Measurements from ENCODE around the gene CDCA5.

DNA sequence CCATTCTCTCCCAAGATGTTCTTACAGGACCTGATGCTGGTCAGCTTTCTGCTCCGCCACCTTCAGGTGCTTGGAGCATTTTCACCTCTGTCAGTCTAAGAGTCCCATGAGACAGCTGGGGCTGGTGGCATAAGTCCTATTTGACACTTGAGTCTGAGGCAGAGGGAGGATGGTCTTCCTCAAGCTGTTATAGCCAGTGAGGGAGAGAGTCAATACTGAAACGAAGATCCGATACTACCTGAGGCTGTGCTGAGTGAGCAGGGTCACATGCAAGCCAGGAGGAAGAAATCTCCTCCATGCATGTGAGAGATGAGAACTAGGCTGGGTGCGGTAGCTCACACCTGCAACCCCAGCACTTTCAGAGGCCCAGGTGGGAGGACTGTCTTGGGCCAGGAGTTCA lies 5.8 kb upstream of the CDCA5 start:
- TF ChIP-seq, protein P1, sequence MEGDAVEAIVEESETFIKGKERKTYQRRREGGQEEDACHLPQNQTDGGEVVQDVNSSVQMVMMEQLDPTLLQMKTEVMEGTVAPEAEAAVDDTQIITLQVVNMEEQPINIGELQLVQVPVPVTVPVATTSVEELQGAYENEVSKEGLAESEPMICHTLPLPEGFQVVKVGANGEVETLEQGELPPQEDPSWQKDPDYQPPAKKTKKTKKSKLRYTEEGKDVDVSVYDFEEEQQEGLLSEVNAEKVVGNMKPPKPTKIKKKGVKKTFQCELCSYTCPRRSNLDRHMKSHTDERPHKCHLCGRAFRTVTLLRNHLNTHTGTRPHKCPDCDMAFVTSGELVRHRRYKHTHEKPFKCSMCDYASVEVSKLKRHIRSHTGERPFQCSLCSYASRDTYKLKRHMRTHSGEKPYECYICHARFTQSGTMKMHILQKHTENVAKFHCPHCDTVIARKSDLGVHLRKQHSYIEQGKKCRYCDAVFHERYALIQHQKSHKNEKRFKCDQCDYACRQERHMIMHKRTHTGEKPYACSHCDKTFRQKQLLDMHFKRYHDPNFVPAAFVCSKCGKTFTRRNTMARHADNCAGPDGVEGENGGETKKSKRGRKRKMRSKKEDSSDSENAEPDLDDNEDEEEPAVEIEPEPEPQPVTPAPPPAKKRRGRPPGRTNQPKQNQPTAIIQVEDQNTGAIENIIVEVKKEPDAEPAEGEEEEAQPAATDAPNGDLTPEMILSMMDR (IDR thresholded peaks at IDR 0.05), result no peak
- TF ChIP-seq POLR2A (IDR thresholded peaks at IDR 0.05), result no peak

Measured in Peyer's patch (tissue), 4 donors.